ENCODE data around the gene CARTPT.

CARTPT gene

GRCh38 chr5:71693828-71694427 lies 25.1 kb upstream of the CARTPT start:
- Histone ChIP-seq H3K9me2 (replicated peaks; ENCODE audit: insufficient read depth, low read length) (no peaks in the 10 kb centered on the region), H3K27ac (ENCODE audit: low read depth, low read length) (no peak overlapping the region), H3K27me3 (ENCODE audit: low read length) (no peaks in the 10 kb centered on the region), H3K9me3 (ENCODE audit: insufficient read depth, low read length) (no peaks in the 10 kb centered on the region), H3K4me2 (ENCODE audit: low read depth, low read length, poor library complexity, severe bottlenecking) (no peak overlapping the region), H3K4me3 (ENCODE audit: insufficient read depth, low read length, poor library complexity, severe bottlenecking) (no peak overlapping the region), H3F3A (ENCODE audit: insufficient read depth) (no peaks in the 10 kb centered on the region), H3K36me3 (ENCODE audit: low read length) (no peaks in the 10 kb centered on the region), H3K9ac (ENCODE audit: low read length) (no peak overlapping the region), H4K20me1 (ENCODE audit: low read depth, low read length) (no peaks in the 10 kb centered on the region), H3K79me2 (ENCODE audit: insufficient read depth, low read length) (no peaks in the 10 kb centered on the region), H2AFZ (ENCODE audit: low read depth, low read length, severe bottlenecking) (no peak overlapping the region)
- no peak for TF ChIP-seq EZH2phosphoT487 (conservative IDR thresholded peaks at IDR 0.05; ENCODE audit: low read length)

- H4K20me1 ChIP-seq (ENCODE audit: low read depth, low read length) = no peaks in the 10 kb centered on the region
- H3K79me2 ChIP-seq (ENCODE audit: insufficient read depth, low read length) = no peaks in the 10 kb centered on the region
- no peaks in the 10 kb centered on the region for H3K9me3 ChIP-seq (ENCODE audit: insufficient read depth, low read length)
- H3K36me3 ChIP-seq (ENCODE audit: low read length) = no peaks in the 10 kb centered on the region
- H3F3A ChIP-seq (ENCODE audit: insufficient read depth) = no peaks in the 10 kb centered on the region
- H2AFZ ChIP-seq (ENCODE audit: low read depth, low read length, severe bottlenecking) = no peak overlapping the region
- H3K27ac ChIP-seq (ENCODE audit: low read depth, low read length) = no peak overlapping the region
- no peaks in the 10 kb centered on the region for H3K27me3 ChIP-seq (ENCODE audit: low read length)
- TF ChIP-seq EZH2phosphoT487 (conservative IDR thresholded peaks at IDR 0.05; ENCODE audit: low read length) (no peak), CTCF (IDR thresholded peaks at IDR 0.05; ENCODE audit: insufficient read depth, low read length, poor library complexity, severe bottlenecking) (no peak)
- no peak overlapping the region for H3K4me3 ChIP-seq (ENCODE audit: insufficient read depth, low read length, poor library complexity, severe bottlenecking)
- H3K4me2 ChIP-seq (ENCODE audit: low read depth, low read length, poor library complexity, severe bottlenecking) = no peak overlapping the region
- H3K9ac ChIP-seq (ENCODE audit: low read length) = no peak overlapping the region
- no peaks in the 10 kb centered on the region for H3K9me2 ChIP-seq (replicated peaks; ENCODE audit: insufficient read depth, low read length)
Measured at GRCh38 chr5:71695071-71695470, 24.0 kb upstream of the CARTPT start.

GRCh38 chr5:71695595-71695994 lies 23.5 kb upstream of the CARTPT start:
- Histone ChIP-seq H3K4me3 (ENCODE audit: insufficient read depth, low read length, poor library complexity, severe bottlenecking) (no peak overlapping the region), H3K27me3 (ENCODE audit: low read length) (no peaks in the 10 kb centered on the region), H3K9me3 (ENCODE audit: insufficient read depth, low read length) (no peaks in the 10 kb centered on the region), H3K9ac (ENCODE audit: low read length) (no peak overlapping the region), H2AFZ (ENCODE audit: low read depth, low read length, severe bottlenecking) (no peak overlapping the region), H3K4me2 (ENCODE audit: low read depth, low read length, poor library complexity, severe bottlenecking) (no peak overlapping the region), H3K27ac (ENCODE audit: low read depth, low read length) (no peak overlapping the region), H3K9me2 (replicated peaks; ENCODE audit: insufficient read depth, low read length) (no peaks in the 10 kb centered on the region), H4K20me1 (ENCODE audit: low read depth, low read length) (no peaks in the 10 kb centered on the region), H3K36me3 (ENCODE audit: low read length) (no peaks in the 10 kb centered on the region), H3F3A (ENCODE audit: insufficient read depth) (no peaks in the 10 kb centered on the region), H3K79me2 (ENCODE audit: insufficient read depth, low read length) (no peaks in the 10 kb centered on the region)
- TF ChIP-seq EZH2phosphoT487 (conservative IDR thresholded peaks at IDR 0.05; ENCODE audit: low read length) (no peak), CTCF (IDR thresholded peaks at IDR 0.05; ENCODE audit: insufficient read depth, low read length, poor library complexity, severe bottlenecking) (no peak)

- peak overlapping the region; percentile 73 for H2AFZ ChIP-seq (ENCODE audit: low read depth, low read length, severe bottlenecking)
- H3K27me3 ChIP-seq (ENCODE audit: low read length) = no peaks in the 10 kb centered on the region
- H4K20me1 ChIP-seq (ENCODE audit: low read depth, low read length) = no peaks in the 10 kb centered on the region
- no peaks in the 10 kb centered on the region for H3K9me3 ChIP-seq (ENCODE audit: insufficient read depth, low read length)
- H3K9ac ChIP-seq (ENCODE audit: low read length) = no peak overlapping the region
- no peaks in the 10 kb centered on the region for H3K79me2 ChIP-seq (ENCODE audit: insufficient read depth, low read length)
- no peak overlapping the region for H3K27ac ChIP-seq (ENCODE audit: low read depth, low read length)
- TF ChIP-seq CTCF (IDR thresholded peaks at IDR 0.05; ENCODE audit: insufficient read depth, low read length, poor library complexity, severe bottlenecking) (peak; percentile 25), EZH2phosphoT487 (conservative IDR thresholded peaks at IDR 0.05; ENCODE audit: low read length) (no peak)
- H3K4me2 ChIP-seq (ENCODE audit: low read depth, low read length, poor library complexity, severe bottlenecking) = peak overlapping the region; percentile 7
- no peaks in the 10 kb centered on the region for H3K36me3 ChIP-seq (ENCODE audit: low read length)
- H3K4me3 ChIP-seq (ENCODE audit: insufficient read depth, low read length, poor library complexity, severe bottlenecking) = no peak overlapping the region
- H3K9me2 ChIP-seq (replicated peaks; ENCODE audit: insufficient read depth, low read length) = no peaks in the 10 kb centered on the region
- H3F3A ChIP-seq (ENCODE audit: insufficient read depth) = no peaks in the 10 kb centered on the region
Measured at GRCh38 chr5:71697967-71698366, 21.1 kb upstream of the CARTPT start.

Data from SU-DHL-6 (cell line).